GM12873 (cell line): ENCODE measurements around the gene CSMD2.

ENCODE experiments used
- TF ChIP-seq, protein P1 (sequence below): IDR thresholded peaks from 2 replicates; pipeline ENCODE4 v1.5.1; 2012; ENCODE audit warnings: low read depth, mild to moderate bottlenecking, moderate library complexity, low read length, control low read depth; ENCODE audit not compliant: insufficient read depth; ENCODE audit errors: missing control alignments

The CSMD2 gene

GRCh38 chr1:33944846-33945245 is 220.2 kb downstream of the CSMD2 start:
- TF ChIP-seq, protein P1, sequence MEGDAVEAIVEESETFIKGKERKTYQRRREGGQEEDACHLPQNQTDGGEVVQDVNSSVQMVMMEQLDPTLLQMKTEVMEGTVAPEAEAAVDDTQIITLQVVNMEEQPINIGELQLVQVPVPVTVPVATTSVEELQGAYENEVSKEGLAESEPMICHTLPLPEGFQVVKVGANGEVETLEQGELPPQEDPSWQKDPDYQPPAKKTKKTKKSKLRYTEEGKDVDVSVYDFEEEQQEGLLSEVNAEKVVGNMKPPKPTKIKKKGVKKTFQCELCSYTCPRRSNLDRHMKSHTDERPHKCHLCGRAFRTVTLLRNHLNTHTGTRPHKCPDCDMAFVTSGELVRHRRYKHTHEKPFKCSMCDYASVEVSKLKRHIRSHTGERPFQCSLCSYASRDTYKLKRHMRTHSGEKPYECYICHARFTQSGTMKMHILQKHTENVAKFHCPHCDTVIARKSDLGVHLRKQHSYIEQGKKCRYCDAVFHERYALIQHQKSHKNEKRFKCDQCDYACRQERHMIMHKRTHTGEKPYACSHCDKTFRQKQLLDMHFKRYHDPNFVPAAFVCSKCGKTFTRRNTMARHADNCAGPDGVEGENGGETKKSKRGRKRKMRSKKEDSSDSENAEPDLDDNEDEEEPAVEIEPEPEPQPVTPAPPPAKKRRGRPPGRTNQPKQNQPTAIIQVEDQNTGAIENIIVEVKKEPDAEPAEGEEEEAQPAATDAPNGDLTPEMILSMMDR, result no peak

DNA sequence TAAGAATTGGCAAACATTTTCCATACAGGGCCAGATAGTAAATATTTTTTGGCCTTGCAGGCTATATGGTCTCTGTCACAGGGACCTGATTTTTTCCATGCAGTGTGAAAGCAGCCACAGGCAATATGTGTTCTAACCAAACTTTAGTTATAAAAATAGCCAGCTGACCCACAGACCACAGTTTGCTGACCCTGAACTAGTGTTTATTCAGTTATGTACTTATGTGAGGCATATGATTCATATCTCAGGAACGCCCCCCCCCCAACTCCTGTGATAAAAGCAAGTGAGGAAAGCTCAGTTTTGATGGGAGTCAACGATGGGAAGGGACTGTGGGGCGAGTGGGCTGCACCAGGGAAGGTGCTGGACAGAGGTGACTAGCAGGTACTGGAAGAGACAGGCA is 221.1 kb downstream of the CSMD2 start:
- TF ChIP-seq, protein P1, result no peak

DNA sequence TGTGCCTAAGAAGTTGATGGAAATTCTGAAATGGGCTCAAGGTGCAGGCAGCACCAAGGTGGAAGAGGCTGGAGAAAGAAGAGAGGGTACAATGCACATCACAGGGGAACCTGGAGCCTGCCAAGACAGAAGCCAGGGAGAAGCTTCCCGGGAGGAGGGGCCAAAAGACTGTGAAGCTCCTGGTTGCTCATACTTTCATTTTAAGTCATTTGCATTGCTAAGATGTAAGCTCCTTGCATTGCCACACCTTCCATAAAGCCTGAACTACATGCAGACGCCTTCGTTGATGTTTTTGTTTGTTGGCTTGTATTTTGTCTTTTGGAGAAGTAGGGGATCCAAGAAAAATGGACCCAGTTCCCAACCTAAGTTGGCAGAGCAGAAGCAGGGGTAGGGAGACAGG is 232.2 kb downstream of the CSMD2 start:
- TF ChIP-seq, protein P1, result no peak

DNA sequence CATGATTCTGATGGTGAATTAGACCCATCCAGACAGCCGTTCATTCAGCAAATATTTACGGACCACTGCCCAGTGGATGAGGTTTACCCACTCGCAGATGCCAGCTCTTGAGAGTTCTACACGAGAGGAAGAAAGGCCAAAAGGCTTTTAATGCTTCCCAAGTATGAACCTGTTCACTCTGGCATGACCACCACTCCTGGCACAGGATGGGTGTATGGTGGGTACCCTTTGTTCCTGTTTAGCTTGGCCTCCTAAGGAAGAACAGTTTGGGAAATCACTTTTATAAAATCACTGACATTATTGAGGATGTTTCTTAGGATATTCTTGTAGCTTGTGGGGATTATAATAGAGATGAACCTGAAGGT is 233.9 kb downstream of the CSMD2 start:
- TF ChIP-seq, protein P1, result no peak

GRCh38 chr1:33930346-33931110 is 234.5 kb downstream of the CSMD2 start:
- TF ChIP-seq, protein P1, result no peak

DNA sequence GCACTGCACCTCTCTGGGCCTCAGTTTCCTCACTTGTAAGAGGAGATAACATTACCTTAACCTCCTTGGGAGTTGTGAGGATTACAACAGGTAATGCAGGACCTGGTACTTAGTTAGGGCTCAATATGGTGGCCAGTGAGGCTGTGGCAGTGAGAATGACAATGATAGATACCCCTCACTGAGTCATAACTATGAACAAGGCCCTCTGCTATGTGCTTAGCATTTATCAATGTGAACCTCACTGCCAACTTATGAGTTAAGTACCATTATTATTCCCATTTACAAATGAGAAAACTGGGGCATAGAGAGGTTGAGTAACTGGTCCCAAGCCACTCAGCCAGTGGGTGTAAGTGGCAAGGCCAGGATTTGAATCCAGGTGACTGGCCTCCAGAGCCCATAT is 236.8 kb downstream of the CSMD2 start:
- TF ChIP-seq, protein P1, result no peak

GRCh38 chr1:33927721-33928120 is 237.3 kb downstream of the CSMD2 start:
- TF ChIP-seq, protein P1, result no peak

DNA sequence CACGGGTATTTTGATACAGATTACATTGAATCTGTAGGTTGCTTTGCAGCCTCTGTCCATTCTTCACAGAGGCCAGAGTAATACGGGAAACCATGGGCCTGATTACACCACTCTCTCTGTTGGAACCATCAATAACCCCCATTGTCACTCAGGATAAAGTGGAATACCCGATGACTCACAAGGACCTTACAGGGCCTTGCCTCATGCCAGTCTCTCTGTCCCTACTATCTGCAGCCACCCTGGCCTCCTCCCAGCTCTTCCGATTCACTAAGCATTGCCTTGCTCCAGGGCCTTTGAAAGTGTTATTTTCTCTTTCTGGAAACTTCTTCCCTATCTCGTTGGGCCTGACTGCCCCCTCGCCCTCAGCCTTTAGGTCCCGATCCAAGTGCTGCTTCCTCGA is 239.4 kb downstream of the CSMD2 start:
- TF ChIP-seq, protein P1, result no peak
